SK-N-SH treated with all-trans-retinoic acid at 6 μM for 48 hours (cell line): Measurements from ENCODE around the gene NAP1L4.

Experiments used
- ARNTL ChIP-seq: fragments of 450-650 bp; formaldehyde crosslinking; IDR thresholded peaks from 2 replicates; pipeline ENCODE4 v1.5.0; 2020; ENCODE audit warnings: low read depth, mild to moderate bottlenecking, moderate library complexity, borderline replicate concordance
- ESRRG ChIP-seq: fragments of 250-450 bp; sonication (Bioruptor Pico); IDR thresholded peaks from 2 replicates; pipeline ENCODE4 v1.6.1; 2021; ENCODE audit warnings: mild to moderate bottlenecking
- GLIS3 ChIP-seq: fragments of 250-450 bp; sonication (Bioruptor Pico); IDR thresholded peaks from 2 replicates; pipeline ENCODE4 v1.5.0; 2020; ENCODE audit warnings: mild to moderate bottlenecking, moderate library complexity
- OSR1 ChIP-seq: fragments of 250-450 bp; sonication (Bioruptor Pico); IDR thresholded peaks from 2 replicates; pipeline ENCODE4 v1.8.0; 2022; ENCODE audit warnings: moderate library complexity, mild to moderate bottlenecking, inconsistent platforms
- POU6F1 ChIP-seq: fragments of 250-450 bp; sonication (Bioruptor Pico); IDR thresholded peaks from 2 replicates; pipeline ENCODE4 v1.8.0; 2021; ENCODE audit warnings: low read depth, mild to moderate bottlenecking, moderate library complexity, borderline replicate concordance
- SNAI2 ChIP-seq: fragments of 250-450 bp; sonication (Bioruptor Pico); IDR thresholded peaks from 2 replicates; pipeline ENCODE4 v1.5.0; 2020; ENCODE audit warnings: mild to moderate bottlenecking, moderate library complexity
- TOX ChIP-seq: fragments of 250-450 bp; sonication (Bioruptor Pico); IDR thresholded peaks from 2 replicates; pipeline ENCODE4 v1.8.0; 2021; ENCODE audit warnings: mild to moderate bottlenecking, moderate library complexity, borderline replicate concordance
- ZC3H10 ChIP-seq: fragments of 250-450 bp; sonication (Bioruptor Pico); IDR thresholded peaks from 2 replicates; pipeline ENCODE4 v1.5.1; 2021; ENCODE audit warnings: mild to moderate bottlenecking, moderate library complexity
- ZFP3 ChIP-seq: fragments of 250-450 bp; sonication (Bioruptor Pico); IDR thresholded peaks from 2 replicates; pipeline ENCODE4 v1.5.0; 2020; ENCODE audit warnings: mild to moderate bottlenecking, moderate library complexity
- ZNF8 ChIP-seq: fragments of 450-650 bp; formaldehyde crosslinking; IDR thresholded peaks from 2 replicates; pipeline ENCODE4 v1.5.0; 2020; ENCODE audit warnings: mild to moderate bottlenecking, moderate library complexity
- TF ChIP-seq, protein P1 (sequence below): fragments of 250-450 bp; sonication (Bioruptor Pico); IDR thresholded peaks from 2 replicates; pipeline ENCODE4 v1.5.1; 2021; ENCODE audit warnings: mild to moderate bottlenecking, moderate library complexity
- TF ChIP-seq, protein P2 (sequence below): fragments of 250-450 bp; sonication (Bioruptor Pico); IDR thresholded peaks from 2 replicates; pipeline ENCODE4 v1.8.0; 2020; ENCODE audit warnings: mild to moderate bottlenecking, moderate library complexity, borderline replicate concordance
- TF ChIP-seq, protein P3 (sequence below): fragments of 250-450 bp; sonication (Bioruptor Pico); IDR thresholded peaks from 2 replicates; pipeline ENCODE4 v1.5.0; 2020; ENCODE audit warnings: mild to moderate bottlenecking, moderate library complexity

- TF ChIP-seq ZFP3 (CRISPR knock-in tag) (no peak), SNAI2 (CRISPR knock-in tag) (no peak), ZNF8 (CRISPR knock-in tag) (no peak), ZC3H10 (no peak), TOX (CRISPR knock-in tag) (no peak), OSR1 (CRISPR knock-in tag) (no peak), ESRRG (CRISPR knock-in tag) (no peak), ARNTL (CRISPR knock-in tag) (no peak), POU6F1 (no peak), GLIS3 (CRISPR knock-in tag) (no peak)
- TF ChIP-seq, protein P1, sequence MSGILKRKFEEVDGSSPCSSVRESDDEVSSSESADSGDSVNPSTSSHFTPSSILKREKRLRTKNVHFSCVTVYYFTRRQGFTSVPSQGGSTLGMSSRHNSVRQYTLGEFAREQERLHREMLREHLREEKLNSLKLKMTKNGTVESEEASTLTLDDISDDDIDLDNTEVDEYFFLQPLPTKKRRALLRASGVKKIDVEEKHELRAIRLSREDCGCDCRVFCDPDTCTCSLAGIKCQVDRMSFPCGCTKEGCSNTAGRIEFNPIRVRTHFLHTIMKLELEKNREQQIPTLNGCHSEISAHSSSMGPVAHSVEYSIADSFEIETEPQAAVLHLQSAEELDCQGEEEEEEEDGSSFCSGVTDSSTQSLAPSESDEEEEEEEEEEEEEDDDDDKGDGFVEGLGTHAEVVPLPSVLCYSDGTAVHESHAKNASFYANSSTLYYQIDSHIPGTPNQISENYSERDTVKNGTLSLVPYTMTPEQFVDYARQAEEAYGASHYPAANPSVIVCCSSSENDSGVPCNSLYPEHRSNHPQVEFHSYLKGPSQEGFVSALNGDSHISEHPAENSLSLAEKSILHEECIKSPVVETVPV (CRISPR knock-in tag): no peak
- TF ChIP-seq, protein P2, sequence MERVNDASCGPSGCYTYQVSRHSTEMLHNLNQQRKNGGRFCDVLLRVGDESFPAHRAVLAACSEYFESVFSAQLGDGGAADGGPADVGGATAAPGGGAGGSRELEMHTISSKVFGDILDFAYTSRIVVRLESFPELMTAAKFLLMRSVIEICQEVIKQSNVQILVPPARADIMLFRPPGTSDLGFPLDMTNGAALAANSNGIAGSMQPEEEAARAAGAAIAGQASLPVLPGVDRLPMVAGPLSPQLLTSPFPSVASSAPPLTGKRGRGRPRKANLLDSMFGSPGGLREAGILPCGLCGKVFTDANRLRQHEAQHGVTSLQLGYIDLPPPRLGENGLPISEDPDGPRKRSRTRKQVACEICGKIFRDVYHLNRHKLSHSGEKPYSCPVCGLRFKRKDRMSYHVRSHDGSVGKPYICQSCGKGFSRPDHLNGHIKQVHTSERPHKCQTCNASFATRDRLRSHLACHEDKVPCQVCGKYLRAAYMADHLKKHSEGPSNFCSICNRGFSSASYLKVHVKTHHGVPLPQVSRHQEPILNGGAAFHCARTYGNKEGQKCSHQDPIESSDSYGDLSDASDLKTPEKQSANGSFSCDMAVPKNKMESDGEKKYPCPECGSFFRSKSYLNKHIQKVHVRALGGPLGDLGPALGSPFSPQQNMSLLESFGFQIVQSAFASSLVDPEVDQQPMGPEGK (CRISPR knock-in tag): no peak
- TF ChIP-seq, protein P3, sequence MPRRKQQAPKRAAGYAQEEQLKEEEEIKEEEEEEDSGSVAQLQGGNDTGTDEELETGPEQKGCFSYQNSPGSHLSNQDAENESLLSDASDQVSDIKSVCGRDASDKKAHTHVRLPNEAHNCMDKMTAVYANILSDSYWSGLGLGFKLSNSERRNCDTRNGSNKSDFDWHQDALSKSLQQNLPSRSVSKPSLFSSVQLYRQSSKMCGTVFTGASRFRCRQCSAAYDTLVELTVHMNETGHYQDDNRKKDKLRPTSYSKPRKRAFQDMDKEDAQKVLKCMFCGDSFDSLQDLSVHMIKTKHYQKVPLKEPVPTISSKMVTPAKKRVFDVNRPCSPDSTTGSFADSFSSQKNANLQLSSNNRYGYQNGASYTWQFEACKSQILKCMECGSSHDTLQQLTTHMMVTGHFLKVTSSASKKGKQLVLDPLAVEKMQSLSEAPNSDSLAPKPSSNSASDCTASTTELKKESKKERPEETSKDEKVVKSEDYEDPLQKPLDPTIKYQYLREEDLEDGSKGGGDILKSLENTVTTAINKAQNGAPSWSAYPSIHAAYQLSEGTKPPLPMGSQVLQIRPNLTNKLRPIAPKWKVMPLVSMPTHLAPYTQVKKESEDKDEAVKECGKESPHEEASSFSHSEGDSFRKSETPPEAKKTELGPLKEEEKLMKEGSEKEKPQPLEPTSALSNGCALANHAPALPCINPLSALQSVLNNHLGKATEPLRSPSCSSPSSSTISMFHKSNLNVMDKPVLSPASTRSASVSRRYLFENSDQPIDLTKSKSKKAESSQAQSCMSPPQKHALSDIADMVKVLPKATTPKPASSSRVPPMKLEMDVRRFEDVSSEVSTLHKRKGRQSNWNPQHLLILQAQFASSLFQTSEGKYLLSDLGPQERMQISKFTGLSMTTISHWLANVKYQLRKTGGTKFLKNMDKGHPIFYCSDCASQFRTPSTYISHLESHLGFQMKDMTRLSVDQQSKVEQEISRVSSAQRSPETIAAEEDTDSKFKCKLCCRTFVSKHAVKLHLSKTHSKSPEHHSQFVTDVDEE (CRISPR knock-in tag): no peak
Observed at GRCh38 chr11:2904153-2905052, 87.7 kb downstream of the NAP1L4 start.
